ENCODE measurements around the gene LDLRAD4.
A peak's percentile ranks its signal among the peaks of the same experiment; 100 is the strongest.

LDLRAD4 gene

GRCh38 chr18:13564579-13564978 is 346.0 kb downstream of the LDLRAD4 start:
- DNase-seq (ENCODE audit: low spot score), result no peak
- TF ChIP-seq CTCF (IDR thresholded peaks at IDR 0.05; ENCODE audit: extremely low read depth, missing control alignments), result no peak

GRCh38 chr18:13565228-13565627 is 346.7 kb downstream of the LDLRAD4 start:
- DNase-seq (ENCODE audit: low spot score), result no peak
- TF ChIP-seq CTCF (IDR thresholded peaks at IDR 0.05; ENCODE audit: extremely low read depth, missing control alignments), result no peak

- TF ChIP-seq CTCF (IDR thresholded peaks at IDR 0.05; ENCODE audit: extremely low read depth, missing control alignments), result no peak
- DNase-seq (ENCODE audit: low spot score), result peak; percentile 83
Measured at GRCh38 chr18:13566941-13567746, 348.6 kb downstream of the LDLRAD4 start.

- DNase-seq (ENCODE audit: low spot score), result peak; percentile 75
- no peak for TF ChIP-seq CTCF (IDR thresholded peaks at IDR 0.05; ENCODE audit: extremely low read depth, missing control alignments)
Measured at GRCh38 chr18:13568443-13569392, 350.2 kb downstream of the LDLRAD4 start.

- TF ChIP-seq CTCF (IDR thresholded peaks at IDR 0.05; ENCODE audit: extremely low read depth, missing control alignments), result no peak
- DNase-seq (ENCODE audit: low spot score), result no peak
Measured at GRCh38 chr18:13570216-13570615, 351.7 kb downstream of the LDLRAD4 start.

- no peak for TF ChIP-seq CTCF (IDR thresholded peaks at IDR 0.05; ENCODE audit: extremely low read depth, missing control alignments)
Measured at GRCh38 chr18:13570856-13571495, 352.4 kb downstream of the LDLRAD4 start.

More at GRCh38 chr18:13570856-13571495, 352.4 kb downstream of the LDLRAD4 start:
- DNase-seq (ENCODE audit: low spot score), result no peak

All from GM20000 (cell line).